Stimulated activated CD8-positive, alpha-beta memory T cell treated with anti-CD3 and anti-CD28 coated beads, Interleukin-4, amount 100 ng/mL, for 4 hours (primary cell): Measurements from ENCODE around the gene NREP.

Source experiments
- DNase-seq, 2 donors: peaks; one replicate each; pipeline ENCODE4 v3.0.0-alpha.2; 2020; ENCODE audit warnings: low read depth in 2 of 2, low spot score in 1 of 2

NREP gene

DNA sequence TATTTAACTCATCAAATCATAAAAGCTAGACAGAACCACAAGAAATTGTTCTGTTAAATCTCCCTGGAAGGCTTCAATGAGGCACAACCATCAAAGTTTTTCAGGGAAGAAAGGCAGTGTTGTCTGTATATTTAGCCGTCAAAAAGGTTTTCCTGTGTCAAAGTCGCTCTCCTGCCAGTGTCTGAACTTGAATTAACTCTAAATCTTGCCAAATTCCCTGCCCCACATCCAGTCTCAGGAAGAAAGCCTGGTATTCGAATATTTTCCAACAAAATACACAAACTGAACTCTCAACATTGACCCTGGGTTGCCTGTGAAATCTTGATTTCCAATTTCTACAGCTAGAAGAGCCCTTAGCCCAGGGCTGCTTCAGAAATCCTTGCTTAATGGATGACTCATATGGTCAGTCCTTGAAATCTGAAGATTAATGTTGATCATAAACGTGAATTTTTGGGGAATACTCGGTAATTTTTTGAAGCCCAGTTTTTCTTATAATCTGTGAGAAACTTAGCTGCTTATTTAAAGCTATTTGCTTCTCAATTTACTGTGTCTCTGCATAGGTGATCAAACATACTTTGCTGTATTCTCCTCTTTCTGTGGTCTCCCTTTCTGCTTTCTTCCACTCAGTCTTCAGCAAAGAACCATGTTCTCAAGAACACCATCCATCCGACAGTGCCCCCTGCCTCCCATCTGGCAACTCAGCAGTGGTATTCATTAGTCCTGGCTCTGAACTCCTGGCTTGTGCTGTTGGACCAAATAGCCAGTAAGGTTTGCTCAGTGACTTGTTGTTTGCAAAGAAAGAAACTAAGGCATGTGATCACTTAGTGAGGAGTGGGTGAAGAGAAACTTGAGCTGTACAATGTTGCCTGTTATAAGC lies 58.9 kb downstream of the NREP start:
- DNase-seq = no peak

DNA sequence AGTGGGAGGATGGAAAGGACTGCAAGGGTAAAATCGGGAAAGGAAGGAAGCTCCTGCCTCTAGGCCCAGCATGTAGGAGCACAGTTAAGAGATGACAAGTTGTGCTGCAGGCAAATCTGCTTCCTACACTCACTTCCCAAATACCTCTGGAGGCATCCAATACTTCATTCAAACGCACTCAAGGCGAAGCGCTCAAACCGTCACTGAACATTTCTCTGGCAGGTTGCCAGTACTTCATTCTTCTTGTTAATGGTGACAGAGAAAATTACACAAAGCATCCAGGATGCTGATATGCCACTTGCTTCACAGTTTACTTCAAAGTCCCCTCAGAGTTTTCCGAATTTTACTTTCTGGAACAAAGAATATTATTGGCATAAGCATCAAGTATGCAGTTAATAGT lies 59.8 kb downstream of the NREP start:
- DNase-seq = no peak

DNA sequence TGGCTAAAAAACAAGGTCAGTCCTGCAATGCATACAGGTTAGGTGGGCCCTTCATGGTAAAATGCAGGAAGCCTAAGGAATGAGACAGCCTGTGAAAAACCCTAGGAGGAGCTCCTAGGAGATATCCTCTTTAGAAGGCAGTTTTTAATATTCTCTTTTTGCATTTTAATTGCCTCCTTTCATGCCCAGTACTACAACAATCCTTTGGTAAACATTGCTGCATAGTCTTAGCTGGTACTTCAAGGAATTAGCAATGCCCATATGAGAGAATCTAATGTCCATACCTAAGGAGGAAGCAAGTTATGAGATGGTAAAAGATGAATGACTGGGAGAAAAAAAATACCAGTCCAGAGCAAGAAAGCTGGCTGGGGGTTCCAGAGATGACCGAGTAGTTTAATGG lies 61.0 kb downstream of the NREP start:
- no peak for DNase-seq

DNA sequence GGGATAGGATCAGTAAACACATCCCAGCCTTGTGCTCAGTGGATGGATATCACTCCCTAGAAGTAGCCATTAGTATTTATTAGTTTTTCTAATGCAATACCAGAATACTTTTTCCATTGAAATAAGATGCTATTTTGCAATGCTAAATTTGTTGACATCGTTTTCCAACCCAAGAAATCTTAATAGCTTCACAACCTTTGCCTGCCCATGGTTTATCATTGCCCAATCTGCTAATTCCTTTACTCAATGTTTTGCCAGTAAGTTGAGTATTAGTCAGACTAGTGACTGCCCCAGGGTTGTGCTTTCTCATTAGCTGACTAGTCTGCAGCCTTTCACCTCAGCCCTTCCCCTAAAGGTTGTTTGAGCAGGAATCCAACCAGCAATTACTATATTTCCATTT lies 62.9 kb downstream of the NREP start:
- no peak for DNase-seq

DNA sequence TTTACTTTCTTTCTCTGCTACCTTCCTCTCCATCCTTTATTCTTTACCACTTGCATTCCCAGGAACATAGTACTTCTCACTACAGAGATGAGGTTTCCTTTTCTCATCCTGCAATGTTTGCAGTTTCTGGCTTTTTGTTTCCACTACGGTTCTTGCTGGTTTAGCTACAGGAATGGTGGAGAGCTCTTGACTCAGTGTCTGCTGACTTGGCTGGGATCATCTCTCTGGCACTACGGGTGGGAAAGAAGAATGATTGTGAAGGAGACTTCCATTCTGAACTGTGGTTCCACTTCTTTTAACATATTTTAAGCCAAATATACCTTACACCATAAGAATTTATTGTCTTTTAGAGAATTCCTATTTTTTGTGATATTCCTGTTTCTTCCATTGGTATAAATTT lies 65.1 kb downstream of the NREP start:
- no peak for DNase-seq

DNA sequence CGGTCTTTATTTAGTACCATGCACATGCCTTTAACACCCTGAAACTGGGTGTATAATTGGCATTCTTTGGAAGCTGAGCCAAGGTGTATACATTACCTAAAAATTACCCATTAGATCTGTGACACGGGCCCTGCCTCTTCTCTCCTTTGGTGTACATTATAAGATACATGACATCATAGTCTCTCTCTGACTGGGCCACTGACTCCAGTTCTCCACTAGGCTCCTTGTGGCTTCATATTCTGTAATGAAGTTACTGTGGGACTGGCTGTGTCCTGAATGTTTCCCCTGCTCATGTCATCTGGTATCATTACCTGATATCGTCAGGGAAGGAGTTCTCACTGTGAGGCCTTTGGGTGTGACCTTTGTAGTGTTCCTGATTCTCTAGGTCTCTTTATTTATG lies 65.5 kb downstream of the NREP start:
- DNase-seq = no peak

DNA sequence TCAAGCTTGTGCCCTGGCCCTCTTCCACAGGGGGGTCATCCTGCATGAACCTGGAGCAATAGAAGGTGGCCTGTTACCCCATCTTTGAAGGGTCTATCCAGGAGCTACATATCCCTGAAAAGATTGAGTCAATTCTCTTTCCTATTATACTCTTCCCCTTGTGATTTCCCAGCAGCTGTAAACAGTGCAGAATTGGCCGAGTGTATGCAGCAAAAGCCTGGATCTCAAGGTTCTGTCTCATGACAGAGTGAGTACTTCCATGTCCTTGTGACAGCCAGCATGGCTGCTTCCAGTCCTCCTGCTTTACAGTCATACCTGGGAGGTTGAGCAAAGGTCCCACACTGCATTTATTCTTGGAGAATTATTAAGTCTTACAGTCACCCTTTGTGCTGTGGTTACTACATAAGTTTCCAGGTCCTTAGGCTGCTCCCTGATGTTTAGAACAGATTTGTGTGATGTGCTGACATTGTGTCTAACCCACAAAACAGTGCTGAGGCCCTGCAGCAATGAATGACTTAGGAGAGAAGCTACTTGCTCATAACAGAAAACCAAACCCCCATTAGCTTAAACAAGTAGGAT lies 67.5 kb downstream of the NREP start:
- DNase-seq = no peak

DNA sequence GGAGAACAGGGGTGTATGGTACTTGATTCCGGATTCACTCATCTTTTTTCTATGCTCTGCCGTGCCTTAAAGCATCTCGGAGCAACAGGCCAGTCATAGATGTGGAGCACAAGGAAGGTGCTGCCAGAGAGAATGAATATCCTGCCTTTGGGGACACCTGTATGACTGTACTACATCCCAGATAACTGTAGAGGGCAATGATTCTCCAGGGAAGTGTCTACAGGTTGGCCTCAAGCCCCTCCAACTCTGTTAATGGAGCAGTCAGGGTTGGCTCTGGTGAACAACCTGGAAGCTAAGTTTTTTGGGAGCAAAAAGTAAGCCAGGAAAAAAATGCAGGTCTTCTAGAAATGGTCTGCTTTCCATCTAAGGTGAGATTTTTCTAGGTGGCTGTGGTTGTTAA lies 71.0 kb downstream of the NREP start:
- no peak for DNase-seq

DNA sequence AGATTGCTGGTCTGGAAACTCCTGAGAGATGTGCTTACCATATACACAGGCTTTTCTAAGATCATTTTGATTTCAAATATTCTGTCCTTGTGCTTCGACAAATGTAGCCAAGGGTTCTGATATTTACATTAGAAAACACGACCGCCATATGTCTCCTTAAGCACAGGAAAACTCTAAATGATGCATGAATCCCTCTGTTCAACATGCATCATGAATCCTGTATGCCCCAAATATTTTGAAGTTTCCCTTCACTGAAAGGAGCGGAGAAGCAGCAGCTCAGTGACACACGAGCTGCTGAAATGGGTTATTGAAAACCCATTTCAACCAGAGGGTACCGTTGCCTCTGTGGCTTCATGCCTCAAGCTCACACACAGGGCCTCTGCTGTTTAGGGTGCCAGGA lies 74.4 kb downstream of the NREP start:
- no peak for DNase-seq

DNA sequence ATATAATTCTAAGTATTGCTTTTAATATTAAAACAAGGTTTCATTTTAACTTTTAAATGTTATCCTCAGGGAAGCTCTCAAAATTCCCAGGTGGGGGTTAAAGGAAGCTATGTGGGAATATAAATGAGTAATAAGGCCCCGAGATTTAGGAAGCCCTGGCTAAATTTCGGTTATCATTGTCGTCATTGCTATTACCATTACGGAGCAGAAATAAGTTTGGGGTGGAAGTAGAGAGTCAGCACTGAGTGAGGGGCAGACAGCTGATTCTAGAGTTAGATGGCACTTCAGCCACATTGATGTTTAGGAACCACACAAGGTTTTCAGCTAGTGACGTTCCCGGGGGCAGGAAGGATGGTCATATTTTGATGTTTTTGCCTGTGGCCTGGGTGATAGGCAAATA lies 74.9 kb downstream of the NREP start:
- no peak for DNase-seq

DNA sequence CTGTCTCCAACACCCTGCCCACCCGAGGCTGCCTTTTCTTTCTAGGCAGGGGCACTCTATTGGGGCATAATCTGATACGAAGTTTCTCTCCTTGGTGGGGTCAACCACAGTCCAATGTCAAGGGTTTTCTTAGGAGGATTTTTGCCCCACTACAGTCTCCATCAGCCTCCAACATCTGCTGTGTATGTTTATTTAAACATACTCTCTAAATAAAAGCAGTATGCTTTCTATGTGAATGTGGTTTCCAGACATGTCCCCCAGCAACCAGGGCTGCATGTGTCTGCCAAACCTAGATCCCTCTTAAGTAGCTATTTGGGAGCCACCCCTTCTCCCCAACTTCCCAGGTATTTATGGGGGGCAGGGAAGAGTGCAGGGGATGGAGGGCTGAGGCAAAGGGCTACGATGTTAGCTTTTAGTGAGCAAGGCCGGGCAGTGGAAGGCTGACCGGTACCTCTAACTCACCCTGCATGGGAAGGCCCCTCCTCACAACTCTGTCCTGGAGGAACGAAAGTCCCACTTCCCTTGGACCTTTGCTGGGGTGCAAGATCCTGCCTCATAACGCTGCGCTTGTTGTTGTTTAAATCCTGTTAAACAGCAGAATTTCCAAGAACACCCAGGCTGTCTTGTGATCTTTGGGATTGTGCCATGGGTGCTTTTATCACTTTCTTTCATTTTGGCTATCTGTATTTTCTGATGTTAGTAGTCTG lies 75.4 kb downstream of the NREP start:
- no peak for DNase-seq

DNA sequence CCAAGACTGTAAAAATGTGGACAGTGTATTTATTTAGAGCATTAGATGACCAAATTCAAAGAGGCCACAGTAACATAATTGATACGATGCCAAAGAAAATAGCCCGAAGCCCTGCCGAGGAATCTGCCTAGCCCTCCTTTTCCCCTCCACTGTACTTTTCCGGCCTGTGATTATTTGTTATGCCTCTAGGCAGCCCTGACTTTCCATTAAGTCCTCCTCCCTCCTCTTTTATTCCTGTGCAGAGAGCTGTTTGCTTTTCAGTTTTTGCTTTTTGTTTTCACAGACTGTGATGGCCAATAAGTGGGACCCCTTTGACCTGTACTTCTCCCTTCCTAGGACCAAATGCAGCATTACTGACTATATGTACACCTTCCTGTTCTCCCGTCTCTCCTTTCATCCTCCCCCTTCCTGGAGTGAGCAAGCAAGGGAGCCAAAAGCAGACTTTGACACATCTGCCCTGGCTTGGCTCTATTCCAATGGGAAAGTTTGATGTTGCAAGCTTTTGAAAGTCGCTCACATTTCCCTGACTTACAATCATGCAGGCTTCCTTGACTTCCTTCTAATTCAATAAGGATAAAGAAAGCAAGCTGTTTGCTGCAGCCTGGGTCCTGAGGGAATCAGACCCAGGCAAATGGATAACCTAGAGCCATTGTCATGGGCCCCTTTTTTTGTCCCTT lies 76.1 kb downstream of the NREP start:
- DNase-seq = no peak

DNA sequence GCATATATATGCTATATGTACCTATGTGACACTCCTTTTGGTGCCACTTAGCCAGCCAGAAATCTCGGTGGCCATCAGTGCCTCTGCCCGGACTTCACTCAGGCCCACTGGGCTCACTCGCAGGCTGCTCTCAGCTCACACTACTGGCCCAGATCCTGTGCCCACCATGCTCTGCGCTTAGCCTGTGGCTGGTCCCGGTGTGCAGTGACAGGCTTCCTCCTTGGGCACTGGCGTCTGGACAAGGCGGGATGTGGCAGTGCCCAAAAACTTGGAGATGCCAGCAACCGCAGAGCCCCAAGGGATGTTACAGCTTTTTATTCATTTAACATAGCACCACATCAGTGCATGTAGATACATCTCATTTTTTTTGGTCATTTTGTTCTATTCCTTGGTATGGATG lies 77.4 kb downstream of the NREP start:
- no peak for DNase-seq
